ES-I3 (cell line): ENCODE data around the gene LTBP1.
"Not testable (repeated sequence)": the region's sequence is repeated elsewhere in the genome, so short reads cannot be mapped to it uniquely, and the experiment has no call there.

Experiments used
- H3K36me3 ChIP-seq: 2 replicates; pipeline ENCODE4 v1.6.1; 2013; ENCODE audit warnings: mild to moderate bottlenecking, low read length, control low read depth, moderate library complexity; ENCODE audit not compliant: insufficient read depth
- H3K4me1 ChIP-seq: 2 replicates; pipeline ENCODE4 v1.6.1; 2013; ENCODE audit warnings: mild to moderate bottlenecking, control low read depth, low read length; ENCODE audit not compliant: insufficient read depth
- H3K9ac ChIP-seq: 2 replicates; pipeline ENCODE4 v1.6.1; 2013; ENCODE audit warnings: low read depth, mild to moderate bottlenecking, low read length, moderate library complexity
- H3K9me3 ChIP-seq: 2 replicates; pipeline ENCODE4 v1.6.1; 2013; ENCODE audit warnings: mild to moderate bottlenecking, low read length, moderate library complexity; ENCODE audit not compliant: control insufficient read depth, insufficient read depth

LTBP1 gene

DNA sequence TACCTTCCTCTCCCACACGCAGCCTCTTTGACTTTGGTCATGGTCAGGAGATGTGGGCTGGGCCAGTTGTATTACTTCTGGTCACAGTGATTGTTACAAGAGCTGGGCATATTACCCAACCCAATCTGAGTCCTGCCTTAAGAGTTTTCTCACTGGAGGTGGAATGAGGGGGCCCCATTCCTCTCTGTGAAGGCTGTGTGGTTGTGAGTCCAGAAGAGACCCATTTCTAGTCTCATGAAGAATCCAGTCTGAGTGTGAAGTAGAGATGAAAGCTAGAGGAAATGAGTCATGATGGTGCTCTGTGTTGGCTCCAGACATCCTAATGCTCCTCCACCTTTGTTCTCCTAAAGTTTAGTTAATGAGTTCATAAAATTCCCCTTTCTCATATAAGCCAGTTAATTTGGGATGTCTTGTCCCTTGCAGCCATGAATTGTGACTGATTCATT is 478.9 kb downstream of the LTBP1 start:
- Histone ChIP-seq H3K9me3 (no peaks in the 10 kb centered on the region), H3K4me1 (no peaks in the 10 kb centered on the region), H3K36me3 (no peaks in the 10 kb centered on the region), H3K9ac (no peak overlapping the region)

- H3K4me1 ChIP-seq, result no peaks in the 10 kb centered on the region
These were observed 480.0 kb downstream of the LTBP1 start for GRCh38 chr2:33426666-33427231.

GRCh38 chr2:33430077-33430476 is 483.3 kb downstream of the LTBP1 start:
- H3K36me3 ChIP-seq, result no peaks in the 10 kb centered on the region
- no peak overlapping the region for H3K9ac ChIP-seq
- H3K4me1 ChIP-seq, result no peaks in the 10 kb centered on the region
- no peaks in the 10 kb centered on the region for H3K9me3 ChIP-seq

More at GRCh38 chr2:33426666-33427231, 480.0 kb downstream of the LTBP1 start:
- H3K9me3 ChIP-seq, result no peaks in the 10 kb centered on the region
- H3K36me3 ChIP-seq, result no peaks in the 10 kb centered on the region
- H3K9ac ChIP-seq, result no peak overlapping the region

GRCh38 chr2:33430856-33431255 is 484.1 kb downstream of the LTBP1 start:
- Histone ChIP-seq H3K4me1 (no peaks in the 10 kb centered on the region), H3K36me3 (no peaks in the 10 kb centered on the region), H3K9me3 (no peaks in the 10 kb centered on the region), H3K9ac (no peak overlapping the region)

DNA sequence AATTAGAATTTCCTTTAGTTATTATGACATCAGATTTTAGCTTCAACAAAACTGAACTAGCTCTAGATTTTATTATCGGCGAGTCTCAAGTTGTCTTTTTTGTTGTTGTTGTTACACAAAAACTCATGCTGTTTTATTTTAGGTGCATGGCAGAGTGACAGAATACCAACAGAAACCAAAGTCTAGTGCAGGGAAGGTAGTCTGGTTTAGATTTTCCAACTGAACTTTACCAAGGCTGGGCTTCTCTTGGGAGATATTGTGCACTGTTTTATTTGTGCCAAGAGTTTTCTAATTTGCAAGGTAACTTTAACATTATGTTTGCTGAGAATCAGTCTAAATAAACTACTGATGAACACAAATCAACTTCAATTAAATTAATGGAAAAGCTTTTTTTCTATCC is 486.1 kb downstream of the LTBP1 start:
- H3K36me3 ChIP-seq, result no peaks in the 10 kb centered on the region
- no peaks in the 10 kb centered on the region for H3K9me3 ChIP-seq
- H3K4me1 ChIP-seq, result no peaks in the 10 kb centered on the region
- H3K9ac ChIP-seq, result no peak overlapping the region

DNA sequence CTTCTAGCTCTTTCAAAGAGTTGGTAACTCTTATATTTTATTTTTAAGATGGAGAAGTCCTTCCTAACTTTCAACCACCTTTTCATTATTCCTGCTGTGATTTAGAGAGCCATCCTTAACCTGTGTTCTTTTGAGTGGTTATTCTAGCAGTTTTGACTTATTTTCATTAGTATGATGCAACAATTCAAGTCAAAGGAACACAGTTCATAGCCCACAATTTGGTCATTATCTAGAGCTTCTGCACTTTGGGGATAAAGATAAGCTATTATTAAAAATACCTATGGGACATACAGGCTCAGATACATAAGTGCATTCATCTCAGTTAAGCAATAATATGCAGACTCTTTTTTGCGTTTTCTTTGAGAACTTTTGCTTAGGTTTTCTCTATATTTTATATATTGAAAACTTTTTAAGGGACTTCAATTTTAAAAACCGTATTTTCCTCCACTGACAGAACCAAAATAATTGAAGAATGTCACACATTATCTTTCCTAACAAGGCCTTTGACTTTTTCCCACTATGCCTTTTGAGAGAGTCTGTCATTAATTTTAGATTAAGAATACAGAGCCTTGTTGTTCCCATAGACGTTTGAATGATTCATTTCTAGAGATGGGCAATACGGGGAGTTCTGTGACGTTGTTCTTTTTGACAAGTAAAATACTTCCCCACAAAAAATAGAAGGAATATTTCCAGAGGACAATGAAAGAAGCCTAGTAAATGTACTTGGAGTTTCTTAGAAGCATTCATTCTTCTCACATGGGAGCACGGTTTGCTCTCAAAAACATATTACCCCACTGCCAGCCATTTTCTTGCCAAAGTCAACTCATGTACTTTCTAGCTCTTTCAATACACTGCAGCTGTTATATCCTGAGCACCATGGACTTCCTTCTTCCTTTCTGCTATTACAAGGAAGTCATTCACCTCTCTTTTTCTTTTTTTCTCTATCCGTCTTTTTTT is 486.8 kb downstream of the LTBP1 start:
- no peaks in the 10 kb centered on the region for H3K9me3 ChIP-seq
- no peak overlapping the region for H3K9ac ChIP-seq
- no peaks in the 10 kb centered on the region for H3K4me1 ChIP-seq
- H3K36me3 ChIP-seq, result no peaks in the 10 kb centered on the region

DNA sequence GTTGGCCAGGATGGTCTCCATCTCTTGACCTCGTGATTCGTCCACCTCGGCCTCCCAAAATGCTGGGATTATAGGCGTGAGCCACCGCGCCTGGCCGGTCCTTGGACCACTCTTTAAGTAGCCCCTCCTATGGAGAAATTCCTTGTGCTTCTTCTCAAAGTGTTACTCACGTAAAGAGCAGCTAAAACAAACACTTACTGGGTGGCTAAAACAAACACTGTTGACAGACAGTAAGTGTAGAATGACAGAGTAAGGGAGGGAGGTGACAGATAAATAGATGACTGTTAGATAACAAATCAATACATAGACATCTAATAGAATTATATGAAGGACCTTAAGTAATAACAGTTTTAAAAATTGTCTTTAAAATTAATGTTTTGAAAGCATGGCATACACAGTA is 488.8 kb downstream of the LTBP1 start:
- no peaks in the 10 kb centered on the region for H3K36me3 ChIP-seq

GRCh38 chr2:33436083-33436482 is 489.3 kb downstream of the LTBP1 start:
- H3K9me3 ChIP-seq, result no peaks in the 10 kb centered on the region
- no peaks in the 10 kb centered on the region for H3K36me3 ChIP-seq
- H3K4me1 ChIP-seq, result no peaks in the 10 kb centered on the region
- no peak overlapping the region for H3K9ac ChIP-seq

More for the DNA sequence above, 488.8 kb downstream of the LTBP1 start:
- no peaks in the 10 kb centered on the region for H3K4me1 ChIP-seq
- no peak overlapping the region for H3K9ac ChIP-seq
- H3K9me3 ChIP-seq, result no peaks in the 10 kb centered on the region

- Histone ChIP-seq H3K36me3 (no peaks in the 10 kb centered on the region), H3K9me3 (no peaks in the 10 kb centered on the region), H3K4me1 (no peaks in the 10 kb centered on the region; the same call in 1 of the 2 replicates), H3K9ac (no peak overlapping the region)
These were observed 490.5 kb downstream of the LTBP1 start for GRCh38 chr2:33437297-33437696.

GRCh38 chr2:33437815-33438214 is 491.1 kb downstream of the LTBP1 start:
- Histone ChIP-seq H3K9me3 (no peaks in the 10 kb centered on the region), H3K9ac (no peak overlapping the region), H3K4me1 (no peaks in the 10 kb centered on the region; the same call in 1 of the 2 replicates), H3K36me3 (no peaks in the 10 kb centered on the region)

- no peak overlapping the region for H3K9ac ChIP-seq
- no peaks in the 10 kb centered on the region for H3K9me3 ChIP-seq
- H3K36me3 ChIP-seq, result no peaks in the 10 kb centered on the region
- H3K4me1 ChIP-seq, result no peaks in the 10 kb centered on the region; the same call in 1 of the 2 replicates
These were observed 494.6 kb downstream of the LTBP1 start for GRCh38 chr2:33441235-33441810.

- not testable (repeated sequence) for H3K36me3 ChIP-seq, H3K9me3 ChIP-seq, H3K4me1 ChIP-seq, H3K9ac ChIP-seq
These were observed 495.3 kb downstream of the LTBP1 start for GRCh38 chr2:33442052-33442451.

- Histone ChIP-seq H3K9ac (no peak overlapping the region), H3K9me3 (no peaks in the 10 kb centered on the region), H3K4me1 (no peaks in the 10 kb centered on the region; the same call in 1 of the 2 replicates), H3K36me3 (no peaks in the 10 kb centered on the region)
These were observed 495.9 kb downstream of the LTBP1 start for GRCh38 chr2:33442528-33443079.

DNA sequence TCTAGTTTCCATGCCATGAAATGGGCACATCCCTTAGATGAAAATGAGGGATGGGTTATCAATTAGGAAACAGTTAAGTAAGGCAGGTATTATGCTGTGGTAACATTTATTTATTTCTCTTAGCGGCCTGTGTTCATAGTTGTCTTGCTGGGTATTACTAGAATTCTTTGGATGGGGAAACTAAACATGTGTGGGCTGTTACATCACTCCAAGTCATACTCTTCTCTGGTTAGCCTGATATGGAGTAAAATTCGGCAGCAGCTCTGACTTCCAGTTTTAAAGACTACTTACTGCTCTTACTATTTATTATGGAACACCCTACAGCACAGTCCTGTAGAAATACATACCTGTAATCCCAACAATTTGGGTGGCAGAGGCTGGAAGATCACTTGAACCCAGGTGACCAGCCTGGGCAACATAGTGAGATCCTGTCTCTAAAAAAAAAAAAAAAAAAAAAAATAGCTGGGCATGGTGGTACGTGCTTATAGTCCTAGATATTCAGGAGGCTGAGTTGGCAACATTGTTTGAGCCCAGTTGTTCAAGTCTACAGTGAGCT is 496.6 kb downstream of the LTBP1 start:
- no peaks in the 10 kb centered on the region; the same call in 1 of the 2 replicates for H3K4me1 ChIP-seq
- H3K9ac ChIP-seq, result no peak overlapping the region
- H3K36me3 ChIP-seq, result no peaks in the 10 kb centered on the region
- H3K9me3 ChIP-seq, result no peaks in the 10 kb centered on the region
